ENCODE data around the gene SCMH1.

DNA sequence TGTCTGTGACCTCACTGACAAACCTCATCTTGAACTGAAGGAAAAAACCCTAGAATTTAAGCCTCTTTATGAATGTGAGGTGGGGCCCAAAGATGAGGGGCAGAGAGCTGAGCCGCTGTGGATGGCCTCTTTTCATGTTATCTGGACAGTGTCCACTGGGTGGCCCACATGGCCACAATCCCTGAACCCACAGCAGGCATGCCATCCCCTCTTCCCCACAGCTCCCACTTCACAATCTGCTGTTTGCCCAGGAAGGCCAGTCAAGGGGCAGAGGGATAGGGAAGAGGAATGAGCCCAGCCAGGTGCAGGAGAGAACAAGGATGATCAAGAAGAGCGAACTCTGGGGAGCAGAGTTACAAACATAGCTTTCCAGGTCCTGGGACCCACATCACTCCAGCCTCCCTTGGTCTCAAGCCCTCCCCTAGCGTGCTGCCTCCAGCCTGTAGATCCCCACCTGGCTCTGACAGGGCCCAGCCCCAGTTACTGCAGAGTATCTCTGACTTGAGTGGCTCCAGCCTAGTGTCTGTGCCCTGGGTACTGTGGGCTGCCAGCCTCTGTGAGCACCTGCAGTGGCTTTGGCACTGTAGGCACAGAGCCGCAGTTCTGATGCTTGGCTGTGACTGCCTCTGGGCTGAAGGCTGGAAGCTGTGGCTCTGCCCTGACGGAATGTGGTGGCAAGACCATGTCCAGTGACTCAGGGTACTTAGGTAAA, 218.7 kb downstream of the SCMH1 start:
- TF ChIP-seq, protein P1, sequence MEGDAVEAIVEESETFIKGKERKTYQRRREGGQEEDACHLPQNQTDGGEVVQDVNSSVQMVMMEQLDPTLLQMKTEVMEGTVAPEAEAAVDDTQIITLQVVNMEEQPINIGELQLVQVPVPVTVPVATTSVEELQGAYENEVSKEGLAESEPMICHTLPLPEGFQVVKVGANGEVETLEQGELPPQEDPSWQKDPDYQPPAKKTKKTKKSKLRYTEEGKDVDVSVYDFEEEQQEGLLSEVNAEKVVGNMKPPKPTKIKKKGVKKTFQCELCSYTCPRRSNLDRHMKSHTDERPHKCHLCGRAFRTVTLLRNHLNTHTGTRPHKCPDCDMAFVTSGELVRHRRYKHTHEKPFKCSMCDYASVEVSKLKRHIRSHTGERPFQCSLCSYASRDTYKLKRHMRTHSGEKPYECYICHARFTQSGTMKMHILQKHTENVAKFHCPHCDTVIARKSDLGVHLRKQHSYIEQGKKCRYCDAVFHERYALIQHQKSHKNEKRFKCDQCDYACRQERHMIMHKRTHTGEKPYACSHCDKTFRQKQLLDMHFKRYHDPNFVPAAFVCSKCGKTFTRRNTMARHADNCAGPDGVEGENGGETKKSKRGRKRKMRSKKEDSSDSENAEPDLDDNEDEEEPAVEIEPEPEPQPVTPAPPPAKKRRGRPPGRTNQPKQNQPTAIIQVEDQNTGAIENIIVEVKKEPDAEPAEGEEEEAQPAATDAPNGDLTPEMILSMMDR (conservative IDR thresholded peaks at IDR 0.05; ENCODE audit: low read length), result no peak
- no peak for TF ChIP-seq EZH2phosphoT487 (IDR thresholded peaks at IDR 0.05; ENCODE audit: borderline replicate concordance, low read depth, low read length)

All from OCI-LY7 (cell line).